PFSK-1 (cell line): ENCODE data around the gene HERC6.

Source experiments
- POLR2AphosphoS5 ChIP-seq: IDR thresholded peaks from 2 replicates; pipeline ENCODE4 v1.6.1; 2012; ENCODE audit warnings: low read depth, mild to moderate bottlenecking, control low read depth, low read length, moderate library complexity
- REST ChIP-seq, 2 experiments: IDR thresholded peaks; 2 replicates each; pipeline versions ENCODE4 v1.6.1 to v1.8.0; 2011 to 2012; ENCODE audit warnings: low read depth in 2 of 2, low read length in 2 of 2, control low read depth in 1 of 2, inconsistent platforms in 1 of 2, mild to moderate bottlenecking in 1 of 2, moderate library complexity in 1 of 2; ENCODE audit not compliant: insufficient read depth in 1 of 2
- TAF1 ChIP-seq: IDR thresholded peaks from 2 replicates; pipeline ENCODE4 v1.6.1; 2012; ENCODE audit warnings: low read length, control low read depth, borderline replicate concordance; ENCODE audit not compliant: insufficient read depth

- TF ChIP-seq REST (IDR thresholded peaks at IDR 0.05; ENCODE audit: insufficient read depth in 1 of 2, low read depth in 2 of 2, low read length in 2 of 2) = no peak
- no peak for TF ChIP-seq POLR2AphosphoS5
- TF ChIP-seq TAF1 = no peak
These were observed 2.5 kb downstream of the HERC6 start for GRCh38 chr4:88381123-88381522.
